Activated naive CD4-positive, alpha-beta T cell treated with anti-CD3 and anti-CD28 coated beads for 36 hours (primary cell): Measurements from ENCODE around the gene CAPN8. TPM values are rescaled to one million over a fixed set of nuclear protein-coding genes. Genes with fewer than 3 reads are reported as not detected.
"Not testable (repeated sequence)": the region's sequence is repeated elsewhere in the genome, so short reads cannot be mapped to it uniquely, and the experiment has no call there.

ENCODE experiments used
- CTCF ChIA-PET: fragments of 350-600 bp; sonication (Branson Sonifier 250); formaldehyde crosslinking; loops from one replicate; lab custom pipeline; 2021; ENCODE audit warnings: antibody characterized with exemption; lab: Charles Lee
- DNase-seq: peaks from one replicate; pipeline ENCODE4 v3.0.0-alpha.2; 2020
- H3K27ac Mint-ChIP-seq: one replicate; pipeline ENCODE4 v1.8.0; 2021; ENCODE audit warnings: mild to moderate bottlenecking, mixed read lengths
- H3K27me3 Mint-ChIP-seq: one replicate; pipeline ENCODE4 v1.8.0; 2021; ENCODE audit warnings: low read depth, mixed read lengths
- H3K36me3 Mint-ChIP-seq: one replicate; pipeline ENCODE4 v1.8.0; 2021; ENCODE audit warnings: low read depth, mixed read lengths
- H3K4me1 Mint-ChIP-seq: one replicate; pipeline ENCODE4 v1.8.0; 2021; ENCODE audit warnings: low read depth, mixed read lengths
- H3K4me3 Mint-ChIP-seq: one replicate; pipeline ENCODE4 v1.8.0; 2021; ENCODE audit warnings: mild to moderate bottlenecking, moderate library complexity, mixed read lengths
- H3K9me3 Mint-ChIP-seq: one replicate; pipeline ENCODE4 v1.8.0; 2021; ENCODE audit warnings: mixed read lengths
- intact Hi-C: fragments of 100-400 bp; cut with micrococcal nuclease; formaldehyde crosslinking; loops from one replicate; pipeline ENCODE4 v1.15.1; 2023
- total RNA-seq, 2 experiments: library from RNA; stranded (reverse); gene quantifications; one replicate each; pipeline ENCODE4 v1.2.3, GENCODE V29; 2021

The CAPN8 gene
- total RNA-seq, 2 experiments from 2014 or later, result not detected

GRCh38 chr1:223534677-223535076 lies 130.8 kb downstream of the CAPN8 start:
- no peak overlapping the region for H3K4me3 Mint-ChIP-seq
- H3K9me3 Mint-ChIP-seq, result no peaks in the 10 kb centered on the region
- no peak for DNase-seq
- H3K27me3 Mint-ChIP-seq, result no peaks in the 10 kb centered on the region
- H3K27ac Mint-ChIP-seq, result no peak overlapping the region
- intact Hi-C loops, result no loop called here
- H3K4me1 Mint-ChIP-seq, result no peaks in the 10 kb centered on the region
- no peaks in the 10 kb centered on the region for H3K36me3 Mint-ChIP-seq
- CTCF ChIA-PET, result interaction anchor here (0.5 to 1.1 kb wide), 3 partner anchors 94 to 638 kb away, joined by 3 to 4 read pairs (median 4); no protein-coding TSS in a partner anchor

GRCh38 chr1:223533708-223534107 lies 131.8 kb downstream of the CAPN8 start:
- Mint-ChIP-seq H3K9me3 (no peaks in the 10 kb centered on the region), H3K4me3 (no peak overlapping the region), H3K27ac (no peak overlapping the region), H3K27me3 (no peaks in the 10 kb centered on the region), H3K36me3 (no peaks in the 10 kb centered on the region), H3K4me1 (no peaks in the 10 kb centered on the region)
- CTCF ChIA-PET, result interaction anchor here (1.1 kb wide), 1 partner anchor 410 kb away, joined by 3 read pairs; no protein-coding TSS in a partner anchor
- intact Hi-C loops, result no loop called here
- no peak for DNase-seq

GRCh38 chr1:223531742-223532341 lies 133.7 kb downstream of the CAPN8 start:
- no peaks in the 10 kb centered on the region for H3K36me3 Mint-ChIP-seq
- DNase-seq, result peak; percentile 81
- H3K27me3 Mint-ChIP-seq, result no peaks in the 10 kb centered on the region
- H3K4me3 Mint-ChIP-seq, result no peak overlapping the region
- H3K9me3 Mint-ChIP-seq, result peaks cover 4% of the 10 kb centered on the region
- H3K27ac Mint-ChIP-seq, result no peak overlapping the region
- CTCF ChIA-PET, result interaction anchor here (0.6 to 1.9 kb wide), 9 partner anchors 25 to 164 kb away, joined by 3 to 8 read pairs (median 4); no protein-coding TSS in a partner anchor
- H3K4me1 Mint-ChIP-seq, result peaks cover 5% of the 10 kb centered on the region
- intact Hi-C loops, result loop anchor here (2.0 kb wide), 2 partner anchors 139 to 165 kb away; no protein-coding TSS in a partner anchor

- peaks cover 18% of the 10 kb centered on the region for H3K4me1 Mint-ChIP-seq
- peaks cover 4% of the 10 kb centered on the region for H3K9me3 Mint-ChIP-seq
- H3K36me3 Mint-ChIP-seq, result no peaks in the 10 kb centered on the region
- no peaks in the 10 kb centered on the region for H3K27me3 Mint-ChIP-seq
- no peak overlapping the region for H3K4me3 Mint-ChIP-seq
- CTCF ChIA-PET, result interaction anchor here (1.3 kb wide), 1 partner anchor 158 kb away, joined by 3 read pairs; no protein-coding TSS in a partner anchor
- peak; percentile 64 for DNase-seq
- intact Hi-C loops, result loop anchor here (1.0 to 5.0 kb wide), 2 partner anchors 11 to 384 kb away; partner anchors contain the start of gene TLR5
- no peak overlapping the region for H3K27ac Mint-ChIP-seq
These were observed 139.5 kb downstream of the CAPN8 start for GRCh38 chr1:223525957-223526356.

- Mint-ChIP-seq H3K4me1 (peaks cover 18% of the 10 kb centered on the region), H3K27me3 (no peaks in the 10 kb centered on the region), H3K9me3 (peaks cover 4% of the 10 kb centered on the region), H3K36me3 (no peaks in the 10 kb centered on the region), H3K4me3 (no peak overlapping the region), H3K27ac (no peak overlapping the region)
- no peak for DNase-seq
- intact Hi-C loops, result loop anchor here (5.0 kb wide), 1 partner anchor 383 kb away; the partner anchor contains the start of gene TLR5
- CTCF ChIA-PET, result interaction anchor here (1.3 kb wide), 1 partner anchor 158 kb away, joined by 3 read pairs; no protein-coding TSS in a partner anchor
These were observed 140.0 kb downstream of the CAPN8 start for GRCh38 chr1:223525546-223525945.

GRCh38 chr1:223524930-223525451 lies 140.5 kb downstream of the CAPN8 start:
- CTCF ChIA-PET, result interaction anchor here (0.5 to 1.3 kb wide), 3 partner anchors 107 to 633 kb away, joined by 3 to 6 read pairs (median 4); no protein-coding TSS in a partner anchor
- no peak overlapping the region for H3K27ac Mint-ChIP-seq
- peaks cover 18% of the 10 kb centered on the region for H3K4me1 Mint-ChIP-seq
- H3K4me3 Mint-ChIP-seq, result no peak overlapping the region
- DNase-seq, result no peak
- intact Hi-C loops, result loop anchor here (5.0 kb wide), 1 partner anchor 383 kb away; the partner anchor contains the start of gene TLR5
- no peaks in the 10 kb centered on the region for H3K27me3 Mint-ChIP-seq
- no peaks in the 10 kb centered on the region for H3K36me3 Mint-ChIP-seq
- H3K9me3 Mint-ChIP-seq, result peaks cover 4% of the 10 kb centered on the region

- Mint-ChIP-seq H3K27me3 (no peaks in the 10 kb centered on the region), H3K4me3 (no peak overlapping the region), H3K9me3 (no peaks in the 10 kb centered on the region), H3K4me1 (peaks cover 17% of the 10 kb centered on the region), H3K36me3 (no peaks in the 10 kb centered on the region), H3K27ac (no peak overlapping the region)
- intact Hi-C loops, result no loop called here
- no peak for DNase-seq
- CTCF ChIA-PET, result interaction anchor here (1.1 kb wide), 1 partner anchor 14 kb away, joined by 5 read pairs; no protein-coding TSS in a partner anchor
These were observed 144.4 kb downstream of the CAPN8 start for GRCh38 chr1:223521150-223521549.

- H3K9me3 Mint-ChIP-seq, result no peaks in the 10 kb centered on the region
- intact Hi-C loops, result no loop called here
- H3K4me3 Mint-ChIP-seq, result no peak overlapping the region
- no peak for DNase-seq
- H3K36me3 Mint-ChIP-seq, result no peaks in the 10 kb centered on the region
- CTCF ChIA-PET, result interaction anchor here (1.1 kb wide), 1 partner anchor 13 kb away, joined by 5 read pairs; no protein-coding TSS in a partner anchor
- no peaks in the 10 kb centered on the region for H3K27me3 Mint-ChIP-seq
- H3K4me1 Mint-ChIP-seq, result peaks cover 18% of the 10 kb centered on the region
- H3K27ac Mint-ChIP-seq, result no peak overlapping the region
These were observed 145.3 kb downstream of the CAPN8 start for GRCh38 chr1:223520200-223520599.

- Mint-ChIP-seq H3K4me1 (peaks cover 29% of the 10 kb centered on the region), H3K27ac (peak overlapping the region; percentile 34), H3K27me3 (no peaks in the 10 kb centered on the region), H3K36me3 (no peaks in the 10 kb centered on the region), H3K9me3 (no peaks in the 10 kb centered on the region), H3K4me3 (no peak overlapping the region)
- DNase-seq, result no peak
- intact Hi-C loops, result loop anchor here (5.0 kb wide), 1 partner anchor 117 kb away; no protein-coding TSS in a partner anchor
- CTCF ChIA-PET, result interaction anchor here (0.6 kb wide), 1 partner anchor 36 kb away, joined by 3 read pairs; no protein-coding TSS in a partner anchor
These were observed 146.4 kb downstream of the CAPN8 start for GRCh38 chr1:223519116-223519515.

- H3K4me3 Mint-ChIP-seq, H3K36me3 Mint-ChIP-seq, DNase-seq, CTCF ChIA-PET, H3K27me3 Mint-ChIP-seq, H3K9me3 Mint-ChIP-seq: not testable (repeated sequence)
- intact Hi-C loops, result loop anchor here (5.0 kb wide), 1 partner anchor 116 kb away; no protein-coding TSS in a partner anchor
- Mint-ChIP-seq H3K4me1 (peaks cover 32% of the 10 kb centered on the region), H3K27ac (peak overlapping the region; percentile 34)
These were observed 146.9 kb downstream of the CAPN8 start for GRCh38 chr1:223518553-223518952.

GRCh38 chr1:223515926-223516325 lies 149.6 kb downstream of the CAPN8 start:
- DNase-seq, result peak; percentile 26
- peaks cover 3% of the 10 kb centered on the region for H3K9me3 Mint-ChIP-seq
- peaks cover 32% of the 10 kb centered on the region for H3K4me1 Mint-ChIP-seq
- intact Hi-C loops, result loop anchor here (1.0 to 5.0 kb wide), 2 partner anchors 10 to 114 kb away; no protein-coding TSS in a partner anchor
- H3K4me3 Mint-ChIP-seq, result no peak overlapping the region
- H3K27ac Mint-ChIP-seq, result peak overlapping the region; percentile 74
- H3K36me3 Mint-ChIP-seq, result no peaks in the 10 kb centered on the region
- no peaks in the 10 kb centered on the region for H3K27me3 Mint-ChIP-seq
- CTCF ChIA-PET, result interaction anchor here (1.2 to 1.9 kb wide), 2 partner anchors 382 to 392 kb away, joined by 3 to 7 read pairs; no protein-coding TSS in a partner anchor

- Mint-ChIP-seq H3K4me3 (no peak overlapping the region), H3K4me1 (peaks cover 32% of the 10 kb centered on the region), H3K9me3 (peaks cover 5% of the 10 kb centered on the region), H3K36me3 (no peaks in the 10 kb centered on the region), H3K27ac (peak overlapping the region; percentile 74), H3K27me3 (no peaks in the 10 kb centered on the region)
- intact Hi-C loops, result loop anchor here (1.0 to 5.0 kb wide), 2 partner anchors 11 to 113 kb away; no protein-coding TSS in a partner anchor
- DNase-seq, result peak; percentile 73
- CTCF ChIA-PET, result interaction anchor here (1.2 to 1.9 kb wide), 3 partner anchors 113 to 392 kb away, joined by 3 to 7 read pairs (median 4); no protein-coding TSS in a partner anchor
These were observed 150.1 kb downstream of the CAPN8 start for GRCh38 chr1:223515421-223515820.
